ENCODE results near the gene LRRIQ3. TPM values are rescaled to one million over a fixed set of nuclear protein-coding genes. Genes with fewer than 3 reads are reported as not detected.

Gene LRRIQ3
- total and polyA plus RNA-seq, 2 of the 13 experiments (the other 11 are each of a cell fraction or from before 2014, with no cell fraction given) = 1.1 to 1.3 TPM

DNA sequence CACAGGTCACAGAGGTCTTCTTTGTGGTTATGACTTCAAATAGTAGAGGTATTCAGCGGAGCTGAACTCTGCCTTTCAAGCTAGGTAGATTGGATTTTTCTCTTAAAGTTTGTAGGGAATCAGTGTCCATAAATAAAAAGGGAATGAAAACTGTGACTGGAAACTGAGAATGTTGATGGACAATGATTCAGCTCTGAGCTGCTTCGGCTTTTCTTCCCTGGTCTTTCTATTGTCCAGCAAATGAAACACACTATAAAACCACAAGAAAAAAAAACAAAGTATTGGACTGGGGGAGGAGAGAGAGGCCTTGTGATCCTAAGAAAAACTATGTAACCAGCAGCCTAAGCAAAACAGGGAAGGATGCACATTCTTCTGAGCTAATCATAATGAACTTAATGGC, 48.3 kb upstream of the LRRIQ3 start:
- in situ Hi-C loops (cut with HindIII; ENCODE audit: extremely low pct_ligation_motif_present, low pct_unique_long_range_greater_than_20kb) (no loop called here), intact Hi-C loops (cut with micrococcal nuclease; ENCODE audit: unreplicated experiment) (no loop called here)
- 7% methylated on average over 2 of the region's 2 CpGs for WGBS (ENCODE audit: low lambda C conversion rate)
- Histone ChIP-seq H3K9ac (ENCODE audit: insufficient read depth, low read depth, low read length) (no peak overlapping the region), H2AFZ (ENCODE audit: low read length) (no peak overlapping the region), H3K4me1 (ENCODE audit: insufficient read depth, low read length) (no peaks in the 10 kb centered on the region), H3K4me2 (ENCODE audit: low read depth, low read length) (no peak overlapping the region), H3K27me3 (ENCODE audit: control insufficient read depth in 1 of 2, insufficient read depth in 2 of 2, low read length in 2 of 2) (no peaks in the 10 kb centered on the region), H4K20me1 (ENCODE audit: insufficient read depth, low read length) (no peaks in the 10 kb centered on the region), H3K79me2 (ENCODE audit: insufficient read depth, low read length) (no peaks in the 10 kb centered on the region), H3K4me3 (replicated peaks in 1 of 3; ENCODE audit: insufficient read depth in 1 of 3, low read depth in 2 of 3, low read length in 3 of 3) (no peak overlapping the region), H3K36me3 (replicated peaks in 1 of 2; ENCODE audit: control insufficient read depth in 1 of 2, insufficient read depth in 2 of 2, low read length in 2 of 2) (no peaks in the 10 kb centered on the region), H3K9me3 (ENCODE audit: low read length) (0 out of 2 replicates have a peak, but pooled peaks cover 7% of the 10 kb centered on the region), H3K27ac (ENCODE audit: extremely low read length, insufficient read depth, low read length) (no peak overlapping the region)
- DNase-seq (ENCODE audit: low spot score) (no peak), ATAC-seq (no peak), FAIRE-seq (no peak)
- ChIA-PET POLR2A (no interaction called here), CTCF (ENCODE audit: low intra/inter-chr PET ratio, low total read pairs) (no interaction called here)
- BruUV-seq (replicated peaks) = no TSS peak
- no peak for TF ChIP-seq SNAPC2 (CRISPR knock-in tag; IDR thresholded peaks at IDR 0.05)
- no peak for TF ChIP-seq FOXJ3 (CRISPR knock-in tag; IDR thresholded peaks at IDR 0.05; ENCODE audit: borderline replicate concordance)
- TF ChIP-seq ZFYVE20 (CRISPR knock-in tag; IDR thresholded peaks at IDR 0.05; ENCODE audit: borderline replicate concordance, low read depth) = no peak
- TF ChIP-seq, protein P1, sequence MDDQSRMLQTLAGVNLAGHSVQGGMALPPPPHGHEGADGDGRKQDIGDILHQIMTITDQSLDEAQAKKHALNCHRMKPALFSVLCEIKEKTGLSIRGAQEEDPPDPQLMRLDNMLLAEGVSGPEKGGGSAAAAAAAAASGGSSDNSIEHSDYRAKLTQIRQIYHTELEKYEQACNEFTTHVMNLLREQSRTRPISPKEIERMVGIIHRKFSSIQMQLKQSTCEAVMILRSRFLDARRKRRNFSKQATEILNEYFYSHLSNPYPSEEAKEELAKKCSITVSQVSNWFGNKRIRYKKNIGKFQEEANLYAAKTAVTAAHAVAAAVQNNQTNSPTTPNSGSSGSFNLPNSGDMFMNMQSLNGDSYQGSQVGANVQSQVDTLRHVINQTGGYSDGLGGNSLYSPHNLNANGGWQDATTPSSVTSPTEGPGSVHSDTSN (CRISPR knock-in tag; IDR thresholded peaks at IDR 0.05; ENCODE audit: borderline replicate concordance) = no peak
- TF ChIP-seq, protein P2, sequence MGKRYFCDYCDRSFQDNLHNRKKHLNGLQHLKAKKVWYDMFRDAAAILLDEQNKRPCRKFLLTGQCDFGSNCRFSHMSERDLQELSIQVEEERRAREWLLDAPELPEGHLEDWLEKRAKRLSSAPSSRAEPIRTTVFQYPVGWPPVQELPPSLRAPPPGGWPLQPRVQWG (CRISPR knock-in tag; IDR thresholded peaks at IDR 0.05; ENCODE audit: borderline replicate concordance, low read depth) = no peak
- TF ChIP-seq ZFP37 (CRISPR knock-in tag; IDR thresholded peaks at IDR 0.05; ENCODE audit: borderline replicate concordance) = no peak
- no peak for TF ChIP-seq ZNF567 (CRISPR knock-in tag; IDR thresholded peaks at IDR 0.05; ENCODE audit: borderline replicate concordance)
- TF ChIP-seq, protein P3, sequence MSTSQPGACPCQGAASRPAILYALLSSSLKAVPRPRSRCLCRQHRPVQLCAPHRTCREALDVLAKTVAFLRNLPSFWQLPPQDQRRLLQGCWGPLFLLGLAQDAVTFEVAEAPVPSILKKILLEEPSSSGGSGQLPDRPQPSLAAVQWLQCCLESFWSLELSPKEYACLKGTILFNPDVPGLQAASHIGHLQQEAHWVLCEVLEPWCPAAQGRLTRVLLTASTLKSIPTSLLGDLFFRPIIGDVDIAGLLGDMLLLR (CRISPR knock-in tag; IDR thresholded peaks at IDR 0.05) = no peak
- no peak for TF ChIP-seq ZSCAN31 (CRISPR knock-in tag; IDR thresholded peaks at IDR 0.05; ENCODE audit: low read depth)
- no peak for TF ChIP-seq ZNF652 (CRISPR knock-in tag; IDR thresholded peaks at IDR 0.05; ENCODE audit: borderline replicate concordance, low read depth)
- TF ChIP-seq RXRB (CRISPR knock-in tag; IDR thresholded peaks at IDR 0.05; ENCODE audit: borderline replicate concordance) = no peak
